Sciatic nerve (tissue), 2 donors: ENCODE measurements around the gene EPC2. TPM values are rescaled to one million over a fixed set of nuclear protein-coding genes. Genes with fewer than 3 reads are reported as not detected.
A peak's percentile ranks its signal among the peaks of the same experiment; 100 is the strongest.
"Not testable (repeated sequence)": the region's sequence is repeated elsewhere in the genome, so short reads cannot be mapped to it uniquely, and the experiment has no call there.

ENCODE experiments used
- ATAC-seq: fragments of 200-7000 bp; cut with Tn5 transposase; one replicate; pipeline ENCODE4 v1.9.1; 2020; ENCODE audit warnings: mild to moderate bottlenecking, moderate library complexity
- DNase-seq: peaks from one replicate; pipeline ENCODE4 v3.0.0-alpha.2; 2020; ENCODE audit warnings: low spot score
- intact Hi-C: fragments of 100-400 bp; cut with DNase I; formaldehyde crosslinking; loops from one replicate; pipeline ENCODE4 v1.14.2; 2022
- total RNA-seq: library from RNA; stranded (reverse); fragmentation: NEBNext Ultra II Directional; extraction: Animal tissue kit (Norgen Biotek cat#: 25700); gene quantifications from one replicate; pipeline ENCODE4 v1.2.1, GENCODE V29; 2021
- donor health status: DM: no; HTN: no; CAD: no.
- donor health status: DM: no; HTN: no; CAD: no.

EPC2 gene
- total RNA-seq, 1 donor from 2014 or later, result 47.0 TPM

- DNase-seq, result no peak
- intact Hi-C loops, result no loop called here
- no peak for ATAC-seq
These were observed 17.3 kb upstream of the EPC2 start for GRCh38 chr2:148627224-148627623.

DNA sequence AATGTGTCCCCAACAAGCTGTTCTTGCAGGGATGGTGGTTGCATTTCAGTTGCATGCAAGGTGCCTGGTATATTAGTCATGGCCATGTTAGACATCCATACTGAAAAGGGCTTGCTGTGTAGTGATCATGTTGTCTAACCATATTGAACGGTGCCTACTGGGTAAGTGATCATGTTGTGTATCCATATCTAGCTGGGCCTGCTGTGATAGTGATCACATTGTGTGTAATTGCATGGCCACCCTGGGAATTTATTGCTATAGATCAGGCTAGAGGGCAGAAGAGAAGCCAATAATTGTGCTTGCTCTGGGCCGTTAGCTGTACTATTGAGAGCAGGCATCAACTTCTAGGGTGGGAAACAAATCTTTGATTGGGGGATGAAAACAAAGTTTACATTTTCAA is 9.8 kb upstream of the EPC2 start:
- intact Hi-C loops, result no loop called here
- DNase-seq (no peak), ATAC-seq (no peak)

- ATAC-seq (no peak), DNase-seq (no peak)
- intact Hi-C loops, result no loop called here
These were observed 6.0 kb upstream of the EPC2 start for GRCh38 chr2:148638543-148638942.

- no peak for ATAC-seq
- no peak for DNase-seq
- intact Hi-C loops, result no loop called here
These were observed 3.8 kb upstream of the EPC2 start for GRCh38 chr2:148640767-148641166.

DNA sequence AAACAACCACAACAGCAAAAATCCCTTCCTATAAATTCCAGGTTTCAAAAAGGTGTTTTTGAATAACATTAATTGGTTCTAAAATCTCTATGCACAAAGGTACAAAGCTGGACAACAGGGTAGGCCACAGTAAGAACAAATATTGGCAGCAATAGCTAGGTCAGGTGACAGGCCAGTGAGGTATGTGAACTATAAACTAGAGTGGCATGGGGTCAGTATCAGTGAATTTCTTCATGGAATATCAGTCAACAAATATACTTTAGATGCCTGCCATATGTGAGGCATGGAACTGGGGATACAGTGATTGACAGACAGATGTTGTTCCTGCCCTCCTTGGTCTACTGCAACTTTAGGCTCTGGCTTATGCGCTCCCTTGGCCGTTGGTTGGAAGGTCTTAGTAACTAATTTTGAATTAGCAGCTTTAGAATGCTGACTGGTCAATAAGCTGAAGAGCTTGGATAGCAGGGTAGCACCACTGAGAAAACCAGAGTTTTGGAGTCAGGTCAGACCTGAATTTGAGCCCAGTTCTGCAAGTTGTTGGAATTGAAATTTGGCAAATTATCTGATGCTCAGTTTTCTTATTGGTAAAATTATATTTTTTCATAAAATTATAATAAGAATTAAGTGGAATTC is 2.3 kb upstream of the EPC2 start:
- DNase-seq (no peak), ATAC-seq (no peak)
- intact Hi-C loops, result no loop called here

GRCh38 chr2:148642891-148643416 is 1.6 kb upstream of the EPC2 start:
- intact Hi-C loops, result no loop called here
- ATAC-seq (no peak), DNase-seq (no peak)

DNA sequence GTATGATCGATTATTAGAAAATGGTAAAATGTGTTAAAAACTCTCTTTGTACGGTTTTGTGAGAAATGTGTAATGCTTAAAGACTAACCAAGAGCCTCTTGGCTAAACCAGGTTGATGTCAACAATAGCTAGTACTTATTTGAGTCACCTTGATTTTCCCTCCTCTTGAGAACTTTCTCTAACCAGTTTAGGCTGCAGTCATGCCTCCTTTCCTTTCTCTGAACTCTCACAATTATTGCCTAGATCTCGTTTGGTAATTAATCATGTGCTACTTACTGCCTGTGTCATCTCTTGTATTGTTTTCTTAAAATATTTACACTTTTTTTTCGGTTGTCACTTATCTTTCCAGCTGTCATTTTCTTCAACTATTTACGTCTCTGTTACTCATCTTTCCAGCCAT is 1.1 kb upstream of the EPC2 start:
- DNase-seq (no peak), ATAC-seq (no peak)
- intact Hi-C loops, result no loop called here

- intact Hi-C loops, result no loop called here
- peak; percentile 97 for DNase-seq
- ATAC-seq, result peak; percentile 97
These were observed 460 bp downstream of the EPC2 start for GRCh38 chr2:148644883-148645538.

DNA sequence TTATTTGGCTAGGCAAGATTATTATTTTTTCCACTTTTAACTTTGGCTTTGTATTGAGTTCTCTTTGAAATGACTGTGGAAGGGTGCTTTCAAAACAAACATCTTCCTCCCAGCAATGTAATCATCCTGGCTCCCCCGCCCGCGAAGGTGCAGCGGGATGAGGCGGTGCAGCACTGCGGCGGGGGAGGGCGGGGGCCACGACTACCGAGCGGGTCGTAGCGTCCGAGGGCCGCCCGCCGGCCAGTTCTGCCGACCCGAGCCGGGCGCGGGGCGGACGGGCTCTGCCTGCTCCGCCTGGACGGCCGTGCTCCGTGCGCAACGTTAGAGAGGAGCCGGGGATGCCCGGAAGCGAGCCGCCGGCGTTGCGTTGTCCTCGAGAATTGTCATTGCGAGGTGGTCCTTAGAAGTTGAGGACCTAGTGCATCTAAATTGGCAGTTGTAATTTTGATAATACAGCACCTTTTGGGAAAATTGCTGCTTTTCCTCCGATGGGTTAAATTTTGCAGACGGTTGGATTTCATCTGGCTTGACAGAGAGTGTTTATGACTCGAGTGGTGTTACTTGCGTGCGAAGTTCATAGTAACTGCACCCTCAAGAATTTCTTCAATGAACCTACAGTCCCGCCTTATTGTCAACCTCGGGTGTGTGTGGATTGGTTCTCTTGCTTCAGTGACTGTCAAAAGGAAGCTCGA is 1.1 kb downstream of the EPC2 start:
- DNase-seq (peak; percentile 72), ATAC-seq (peak; percentile 29)
- intact Hi-C loops, result no loop called here

DNA sequence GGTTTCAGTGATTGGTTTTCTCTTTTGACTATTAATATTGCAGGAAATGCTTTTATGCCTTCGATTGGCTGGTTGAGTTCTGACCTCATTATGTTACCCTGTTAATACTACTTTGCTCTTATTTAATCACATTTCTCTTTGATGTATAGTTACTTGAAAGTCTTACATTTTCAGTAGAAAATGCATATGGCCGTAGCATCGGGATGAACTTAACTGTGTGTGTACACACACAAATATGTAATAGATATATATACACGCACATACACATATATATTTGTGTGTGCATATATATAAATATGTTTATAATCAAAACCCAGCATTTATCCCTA is 1.6 kb downstream of the EPC2 start:
- ATAC-seq (no peak), DNase-seq (no peak)
- intact Hi-C loops, result no loop called here

DNA sequence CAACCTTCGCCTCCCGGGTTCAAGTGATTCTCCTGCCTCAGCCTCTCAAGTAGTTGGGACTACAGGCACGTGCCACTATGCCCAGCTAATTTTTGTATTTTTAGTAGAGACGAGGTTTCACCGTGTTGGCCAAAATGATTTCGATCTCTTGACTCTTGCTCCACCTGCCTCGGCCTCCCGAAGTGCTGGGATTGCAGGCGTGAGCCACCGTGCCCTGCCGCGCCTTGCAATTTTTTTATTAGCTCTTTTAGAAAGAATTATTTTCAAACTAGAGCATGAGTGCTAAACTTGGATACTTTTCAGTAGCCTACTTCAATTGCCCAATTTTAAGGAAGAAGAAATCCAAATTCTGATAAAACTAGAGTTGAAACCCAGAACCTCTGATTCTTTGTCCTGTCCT is 3.2 kb downstream of the EPC2 start:
- intact Hi-C loops, ATAC-seq, DNase-seq: not testable (repeated sequence)

DNA sequence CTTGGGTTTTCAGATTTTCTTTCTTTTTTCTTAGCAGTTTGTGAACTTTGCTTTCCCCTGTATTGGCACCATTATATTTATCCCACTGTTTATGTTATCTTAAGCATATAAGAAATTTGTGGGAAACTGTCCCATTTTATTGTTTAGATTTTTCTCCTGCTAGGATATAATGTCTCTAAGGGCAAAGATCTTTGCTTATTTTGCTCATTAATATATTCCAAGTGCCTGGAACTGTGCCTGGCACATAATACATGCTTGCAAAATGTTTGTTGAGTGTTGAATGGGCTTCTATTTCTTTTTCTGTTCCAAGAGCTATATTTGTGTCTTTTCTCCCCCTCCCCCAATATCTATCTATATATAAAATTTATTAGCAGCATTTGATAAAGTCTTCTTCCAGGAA is 5.4 kb downstream of the EPC2 start:
- DNase-seq, result no peak
- intact Hi-C loops, result no loop called here
- ATAC-seq, result no peak

DNA sequence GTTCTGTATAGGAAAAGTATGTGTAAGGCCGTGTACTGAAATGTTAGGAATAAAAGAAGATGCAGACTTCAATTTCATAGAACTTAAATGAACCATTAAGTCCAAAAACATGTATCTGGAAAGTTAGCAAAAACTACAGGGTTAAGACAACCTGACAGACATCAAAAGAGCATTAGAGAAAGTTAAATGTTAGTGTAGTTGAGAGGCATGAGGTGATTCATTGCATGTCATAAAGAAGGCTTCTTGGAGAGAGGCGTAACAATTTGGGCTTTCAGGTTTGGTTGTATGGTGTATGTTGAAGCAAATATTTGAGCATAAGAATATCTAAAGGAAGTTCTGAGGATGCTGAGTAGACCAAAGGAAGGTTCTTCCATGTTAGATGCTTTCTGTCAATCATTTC is 6.3 kb downstream of the EPC2 start:
- no peak for ATAC-seq
- intact Hi-C loops, result no loop called here

DNA sequence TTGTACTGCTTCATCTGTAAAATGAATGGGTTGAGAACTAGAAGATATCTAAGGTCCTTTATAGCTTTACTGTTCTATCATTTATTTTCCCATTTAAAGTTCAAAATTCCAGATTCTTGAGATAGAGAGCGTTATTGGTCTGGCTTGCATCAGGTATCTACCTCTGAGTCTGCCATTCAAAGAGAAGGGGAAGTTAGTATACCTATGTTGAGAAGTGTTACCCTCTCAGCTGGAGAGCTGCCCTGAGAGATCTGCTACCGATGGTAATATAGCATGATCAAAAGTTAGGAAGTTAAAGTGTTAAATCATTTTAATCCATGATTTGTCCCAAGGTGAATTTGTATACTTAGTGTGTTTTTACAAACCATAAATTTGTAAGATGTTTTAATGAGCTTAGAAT is 7.4 kb downstream of the EPC2 start:
- ATAC-seq (no peak), DNase-seq (no peak)
- intact Hi-C loops, result no loop called here

More for the DNA sequence above, 6.3 kb downstream of the EPC2 start:
- no peak for DNase-seq

DNA sequence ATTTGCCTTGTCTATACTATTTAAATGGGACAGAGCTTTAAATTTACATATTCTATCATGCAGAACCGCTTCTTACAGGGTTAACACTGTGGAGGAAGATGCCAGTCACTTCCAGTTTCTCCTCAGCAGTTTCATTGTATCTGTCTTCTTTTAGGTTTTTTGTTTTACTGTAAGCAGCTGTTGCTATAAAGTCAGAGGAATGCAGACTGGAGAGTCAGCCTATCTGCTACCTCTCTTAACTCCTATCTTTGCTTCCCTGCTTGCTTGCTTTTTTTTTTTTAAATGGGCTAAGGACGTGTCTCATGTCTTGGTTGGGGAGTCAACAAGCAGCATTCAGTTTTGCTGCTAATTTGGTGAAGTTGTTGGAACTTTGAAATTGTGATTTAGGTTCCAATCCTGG is 8.9 kb downstream of the EPC2 start:
- DNase-seq (no peak), ATAC-seq (no peak)
- intact Hi-C loops, result no loop called here

DNA sequence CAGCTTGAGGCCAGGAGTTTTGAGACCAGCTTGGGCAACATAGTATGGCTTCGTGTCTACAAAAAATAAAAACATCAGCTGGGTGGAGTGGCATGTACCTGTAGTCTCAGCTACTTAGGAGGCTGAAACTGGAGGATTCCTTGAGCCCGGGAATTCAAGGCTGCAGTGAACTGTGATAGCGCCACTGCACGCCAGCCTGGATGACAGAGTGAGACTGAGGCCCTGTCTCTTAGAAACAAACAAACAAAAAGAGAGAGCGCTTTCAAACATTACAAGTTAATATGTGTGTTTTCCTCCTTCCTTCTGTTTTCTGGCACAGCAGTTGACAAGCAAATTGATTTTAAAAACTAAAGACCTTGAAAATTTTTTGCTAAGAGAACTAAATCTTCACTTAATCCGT is 9.9 kb downstream of the EPC2 start:
- DNase-seq (no peak), ATAC-seq (no peak)
- intact Hi-C loops, result no loop called here

DNA sequence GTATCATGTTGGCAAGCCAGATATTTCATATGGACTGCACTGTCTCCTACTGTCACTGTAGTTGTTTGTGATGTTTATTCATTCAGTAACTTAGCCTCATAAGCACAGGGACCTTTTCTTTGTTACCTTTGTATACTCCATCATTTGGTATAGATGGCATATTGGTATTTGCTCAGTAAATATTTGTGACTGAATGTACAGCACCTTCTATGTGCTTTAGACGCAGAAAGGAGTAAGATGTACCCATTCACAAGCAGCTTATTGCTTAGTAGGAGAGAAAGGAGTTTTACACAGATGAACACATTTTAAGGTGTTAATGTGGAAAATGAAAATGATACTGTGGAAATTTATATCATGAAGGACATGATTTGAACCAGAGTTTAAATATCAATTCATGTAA is 12.0 kb downstream of the EPC2 start:
- ATAC-seq, result no peak
- DNase-seq, result no peak
- intact Hi-C loops, result no loop called here

DNA sequence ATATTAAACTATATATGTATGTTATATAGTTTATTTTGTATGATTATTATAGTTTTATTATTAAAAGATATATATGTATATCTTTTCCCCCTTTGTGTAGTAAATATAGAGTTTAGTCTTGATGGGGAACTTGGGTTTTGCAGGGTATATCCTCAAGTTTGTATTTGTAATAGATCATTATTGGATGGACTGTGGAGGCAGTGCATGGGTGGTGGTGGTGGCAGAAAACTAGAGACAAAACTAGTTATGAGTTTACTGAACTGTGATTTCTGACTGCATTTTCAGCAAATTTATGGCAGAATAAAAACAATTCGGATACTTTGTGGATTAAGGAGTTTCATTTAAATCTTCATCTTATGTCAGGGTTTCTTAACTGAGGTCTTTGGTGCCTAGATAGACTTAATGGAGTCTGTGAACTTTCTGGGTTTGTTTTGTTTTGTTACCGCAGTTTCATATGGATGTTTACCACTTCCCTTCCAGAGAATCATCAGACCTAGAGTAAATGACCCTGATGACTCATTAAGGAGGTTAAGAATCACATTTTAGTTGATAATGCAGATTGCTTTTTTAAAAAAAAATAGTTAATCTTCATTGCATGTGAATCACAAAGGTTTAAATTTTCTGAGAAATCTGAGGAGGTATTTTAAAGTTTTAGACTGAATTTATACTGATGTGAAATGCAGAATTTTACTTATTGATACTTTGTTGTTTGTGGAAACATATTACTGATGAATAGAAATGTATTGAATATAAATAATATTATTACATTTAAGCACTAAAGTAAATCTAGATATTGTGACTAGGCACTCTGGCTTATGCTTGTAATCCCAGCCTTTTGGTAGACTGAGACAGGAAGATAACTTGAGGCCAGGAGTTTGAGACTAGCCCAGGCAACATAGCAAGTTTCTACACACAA is 14.5 kb downstream of the EPC2 start:
- intact Hi-C loops, result no loop called here
- no peak for DNase-seq
- ATAC-seq, result no peak

DNA sequence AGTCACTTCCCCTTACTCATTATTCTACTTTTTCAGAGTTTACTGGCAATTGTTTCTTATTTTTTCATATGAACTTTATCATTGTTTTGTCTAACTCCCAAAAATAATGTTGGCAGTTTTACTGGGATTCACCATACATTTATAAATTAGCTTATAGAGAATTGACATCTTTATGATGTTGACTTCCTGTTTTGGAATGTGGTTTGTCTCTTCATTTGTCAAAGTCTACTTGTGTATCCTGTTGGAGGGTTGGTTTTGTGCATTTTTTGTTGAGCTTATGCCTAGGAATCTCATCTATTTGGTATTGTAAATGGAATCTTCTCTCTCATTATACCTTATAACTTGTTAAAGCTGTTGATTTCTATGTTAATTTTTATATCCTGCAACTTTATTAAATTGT is 16.4 kb downstream of the EPC2 start:
- intact Hi-C loops, result no loop called here
- DNase-seq (no peak), ATAC-seq (no peak)
